CD4-positive, alpha-beta T cell treated with Interleukin-4 for 4 hours (primary cell): Measurements from ENCODE around the gene EEF1AKMT4.

Experiments used
- DNase-seq: peaks from one replicate; pipeline ENCODE4 v3.0.0-alpha.2; 2020

Gene EEF1AKMT4

DNA sequence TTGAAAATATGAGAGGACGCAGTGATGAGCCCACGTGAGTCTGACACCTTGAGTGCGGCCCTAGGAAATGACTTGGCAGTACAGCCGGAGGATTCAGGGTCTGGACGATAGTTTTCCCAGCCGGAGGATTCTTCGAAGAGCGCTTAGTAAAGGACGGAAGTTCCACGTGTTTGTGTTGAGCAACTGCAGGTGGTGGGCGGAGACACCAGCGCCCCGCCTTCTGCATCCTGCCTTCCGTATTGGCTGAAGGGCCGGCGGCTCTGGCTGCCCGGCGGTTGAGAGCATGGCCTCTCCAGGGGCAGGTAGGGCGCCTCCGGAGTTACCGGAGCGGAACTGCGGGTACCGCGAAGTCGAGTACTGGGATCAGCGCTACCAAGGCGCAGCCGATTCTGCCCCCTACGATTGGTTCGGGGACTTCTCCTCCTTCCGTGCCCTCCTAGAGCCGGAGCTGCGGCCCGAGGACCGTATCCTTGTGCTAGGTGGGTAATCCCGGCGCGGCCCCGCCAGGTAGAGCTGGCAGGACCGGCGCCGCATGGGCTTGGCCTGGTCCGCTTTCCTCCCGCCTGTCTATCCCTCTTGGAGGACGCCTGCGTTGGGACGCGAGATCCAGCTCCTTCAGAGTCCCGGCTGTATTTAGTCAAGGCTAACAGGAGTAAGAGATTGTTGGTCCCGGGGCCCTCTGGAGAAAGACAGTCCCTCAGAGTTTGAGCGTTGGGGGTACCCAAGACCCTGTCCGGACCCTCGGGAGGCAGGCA, at the start of gene EEF1AKMT4:
TSS of gene EEF1AKMT4 (plus strand) at position 261 of the 755 bp plus-strand sequence. CDS start at position 284, 23 bp downstream.
- peak; percentile 98 for DNase-seq

DNA sequence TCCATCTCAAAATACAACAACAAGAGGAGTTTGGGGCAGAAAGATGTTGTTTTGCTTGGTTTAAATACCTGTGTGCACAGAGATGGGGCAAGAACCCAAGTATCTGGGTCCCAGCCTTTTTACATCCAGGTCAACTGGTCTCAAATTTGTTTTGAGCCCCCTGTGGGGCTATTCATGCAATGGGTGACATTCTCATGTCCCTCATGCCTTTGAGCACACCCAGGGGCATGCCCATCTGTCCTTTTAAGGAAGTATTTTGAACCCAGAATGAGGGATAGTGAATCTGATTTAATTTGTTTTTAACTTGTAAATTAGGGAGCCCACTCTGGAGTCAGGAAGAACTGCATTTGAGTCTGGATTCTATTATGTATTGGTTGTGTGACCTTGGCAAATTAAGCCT, 48.6 kb upstream of the EEF1AKMT4 start:
- DNase-seq = no peak

DNA sequence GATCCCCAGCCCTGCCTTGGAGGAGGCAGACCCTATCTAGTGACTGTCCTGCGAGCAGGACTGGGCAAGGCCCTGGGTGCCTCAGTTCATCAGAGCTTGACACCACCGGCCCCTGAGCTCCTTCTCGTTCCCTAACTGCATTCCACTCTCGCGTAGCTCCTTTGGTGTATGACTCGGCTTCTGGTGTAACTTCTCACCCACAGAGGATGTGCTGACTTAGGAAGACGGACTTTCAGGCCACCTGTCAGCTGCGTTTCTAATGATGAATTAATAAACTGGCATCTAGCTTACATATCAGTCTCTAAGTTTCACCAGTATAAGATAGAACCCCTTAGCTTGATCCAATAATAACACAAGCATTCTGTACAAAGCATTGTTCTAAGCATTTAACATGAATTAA, 45.9 kb upstream of the EEF1AKMT4 start:
- DNase-seq = no peak

DNA sequence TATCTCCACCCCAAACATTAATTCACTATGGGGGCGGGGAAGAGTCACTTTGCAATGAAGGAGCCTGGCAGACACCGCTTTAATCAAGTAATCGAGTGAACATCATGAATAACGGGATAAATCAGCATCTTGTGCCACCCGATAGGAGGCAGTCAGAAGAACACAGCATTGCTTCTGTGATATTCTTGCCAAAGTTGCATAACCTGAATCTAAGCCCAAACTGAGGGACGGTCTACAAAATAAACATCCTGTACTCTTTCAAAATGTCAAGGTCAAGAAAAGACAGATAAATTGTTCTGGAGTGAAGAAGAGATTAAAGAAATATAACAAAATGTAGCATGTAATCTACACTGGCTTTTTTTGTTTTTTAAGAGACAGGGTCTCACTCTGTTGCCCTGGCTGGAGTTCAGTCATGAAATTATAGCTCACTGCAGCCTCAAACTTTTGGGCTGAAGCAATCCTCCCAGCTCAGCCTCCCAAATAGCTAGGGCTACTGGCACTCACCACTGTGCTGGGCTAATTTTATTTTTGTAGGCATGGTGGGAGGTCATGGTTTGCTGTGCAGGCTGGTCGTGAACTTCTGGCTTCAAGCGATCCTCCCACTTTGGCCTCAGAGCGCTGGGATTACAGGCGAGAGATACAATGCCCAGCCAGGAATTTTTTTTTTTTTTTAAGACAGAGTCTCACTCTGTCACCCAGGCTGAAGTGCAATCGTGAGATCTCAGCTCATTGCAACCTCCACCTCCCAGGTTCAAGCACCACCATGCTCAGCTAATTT, 40.1 kb upstream of the EEF1AKMT4 start:
- no peak for DNase-seq

DNA sequence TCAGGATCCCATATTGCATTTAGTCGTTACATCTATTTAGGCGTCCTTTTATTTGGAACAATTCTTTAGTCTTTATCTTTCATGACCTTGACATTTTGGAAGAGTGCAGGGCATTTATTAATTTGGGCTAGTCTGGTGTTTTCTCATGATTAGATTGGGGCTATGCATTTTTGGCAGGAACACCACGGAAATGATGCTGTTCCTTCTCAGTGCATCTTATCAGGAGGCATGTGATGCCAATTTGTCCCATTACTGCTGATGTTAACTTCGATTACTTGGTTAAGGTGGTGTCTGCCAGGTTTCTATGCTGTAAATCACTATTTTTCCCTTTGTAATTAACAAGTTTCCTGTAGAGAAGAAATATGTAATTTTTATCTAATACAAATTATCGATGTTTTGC, 38.2 kb upstream of the EEF1AKMT4 start:
- DNase-seq = no peak

DNA sequence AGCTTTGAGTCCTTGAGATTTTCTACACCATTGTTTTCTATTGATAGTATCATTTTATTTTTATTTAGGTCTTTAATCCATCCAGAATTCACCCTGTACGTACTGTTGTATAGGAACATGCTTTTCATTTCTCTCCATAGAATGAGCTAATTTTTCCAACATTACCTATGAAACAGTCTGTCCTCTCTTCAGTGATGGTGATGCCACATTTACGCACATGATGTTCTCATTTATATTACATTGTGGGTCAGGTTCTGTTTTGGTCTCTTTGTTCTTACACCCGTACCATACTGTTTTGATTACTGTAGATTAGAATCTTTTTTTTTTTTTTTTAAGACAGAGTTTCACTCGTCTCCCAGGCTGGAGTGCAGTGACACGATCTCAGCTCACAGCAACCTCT, 37.8 kb upstream of the EEF1AKMT4 start:
- DNase-seq = no peak

DNA sequence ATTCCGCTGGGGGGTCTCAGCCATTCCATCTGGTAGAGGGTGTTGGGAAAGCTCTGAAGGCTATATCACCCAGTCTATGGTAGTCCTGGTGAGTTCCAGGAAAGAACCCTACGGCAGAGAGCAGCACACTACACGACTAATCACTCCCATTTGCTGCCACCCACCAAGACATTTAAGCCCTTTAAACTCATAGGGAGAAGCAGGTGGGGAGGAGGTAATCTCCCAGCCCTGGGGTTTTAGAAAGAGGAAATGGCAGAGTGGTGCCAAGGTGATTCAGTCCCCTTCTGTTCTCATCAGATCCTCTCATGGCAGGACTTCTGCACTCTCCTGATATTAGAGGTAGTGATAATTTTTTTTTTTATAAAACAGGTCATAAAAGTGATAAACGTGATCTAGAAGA, 30.7 kb upstream of the EEF1AKMT4 start:
- DNase-seq = no peak

DNA sequence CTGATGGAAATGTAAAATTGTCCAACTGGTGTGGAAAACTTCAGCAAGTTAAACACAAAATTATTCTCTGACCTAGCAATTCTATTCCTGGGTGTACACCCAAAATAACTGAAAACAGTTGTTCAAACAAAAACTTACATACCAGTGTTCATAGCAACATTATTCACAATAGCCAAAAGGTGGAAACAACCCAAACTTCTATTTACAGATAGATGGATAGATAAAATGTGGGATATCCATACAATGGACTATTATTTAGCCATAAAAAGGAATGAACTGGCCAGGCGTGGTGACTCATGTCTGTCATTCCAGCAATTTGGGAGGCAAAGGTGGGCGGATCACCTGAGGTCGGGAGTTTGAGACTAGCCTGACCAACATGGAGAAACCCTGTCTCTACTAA, 27.0 kb upstream of the EEF1AKMT4 start:
- DNase-seq = no peak

DNA sequence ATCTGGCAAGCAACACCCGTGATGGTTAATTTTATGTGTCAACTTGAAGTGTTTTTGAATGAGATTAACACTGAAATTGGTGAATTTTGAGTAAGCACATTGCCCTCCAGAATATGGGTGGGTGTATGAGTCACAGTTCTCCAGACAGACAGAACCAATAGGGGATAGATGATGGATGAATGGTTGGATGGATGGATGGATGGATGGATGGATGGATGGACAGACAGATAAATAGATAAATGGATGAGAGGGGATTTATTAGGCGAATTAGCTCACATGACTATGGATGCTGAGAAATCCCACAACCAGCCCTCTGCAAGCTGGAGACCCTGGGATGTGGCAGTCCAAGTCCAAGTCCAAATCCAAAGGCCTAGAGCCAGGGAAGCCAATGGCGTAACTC, 25.5 kb upstream of the EEF1AKMT4 start:
- DNase-seq = no peak

DNA sequence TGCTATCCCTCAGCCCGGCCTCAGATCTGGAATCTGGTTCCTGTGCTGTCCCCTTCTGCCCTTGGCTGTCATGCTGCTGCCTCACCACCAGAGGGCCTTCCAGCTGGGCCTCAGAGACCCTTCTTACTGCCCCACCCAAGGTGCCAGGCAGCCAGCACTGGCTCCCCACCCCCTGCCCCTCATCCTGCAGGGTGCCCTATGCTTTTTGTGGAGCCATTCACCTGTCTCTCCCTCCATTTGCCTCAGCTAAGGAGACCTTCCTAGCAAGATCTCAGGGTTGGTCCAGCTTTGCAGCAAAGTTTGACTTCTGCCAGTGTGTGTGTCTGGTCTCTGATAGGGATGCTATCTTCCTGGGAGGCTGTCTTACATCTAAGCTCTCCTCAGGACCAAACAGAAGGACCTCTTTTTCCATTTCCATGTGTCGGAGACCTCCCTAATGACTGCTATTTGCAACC, 22.0 kb upstream of the EEF1AKMT4 start:
- peak; percentile 51 for DNase-seq

DNA sequence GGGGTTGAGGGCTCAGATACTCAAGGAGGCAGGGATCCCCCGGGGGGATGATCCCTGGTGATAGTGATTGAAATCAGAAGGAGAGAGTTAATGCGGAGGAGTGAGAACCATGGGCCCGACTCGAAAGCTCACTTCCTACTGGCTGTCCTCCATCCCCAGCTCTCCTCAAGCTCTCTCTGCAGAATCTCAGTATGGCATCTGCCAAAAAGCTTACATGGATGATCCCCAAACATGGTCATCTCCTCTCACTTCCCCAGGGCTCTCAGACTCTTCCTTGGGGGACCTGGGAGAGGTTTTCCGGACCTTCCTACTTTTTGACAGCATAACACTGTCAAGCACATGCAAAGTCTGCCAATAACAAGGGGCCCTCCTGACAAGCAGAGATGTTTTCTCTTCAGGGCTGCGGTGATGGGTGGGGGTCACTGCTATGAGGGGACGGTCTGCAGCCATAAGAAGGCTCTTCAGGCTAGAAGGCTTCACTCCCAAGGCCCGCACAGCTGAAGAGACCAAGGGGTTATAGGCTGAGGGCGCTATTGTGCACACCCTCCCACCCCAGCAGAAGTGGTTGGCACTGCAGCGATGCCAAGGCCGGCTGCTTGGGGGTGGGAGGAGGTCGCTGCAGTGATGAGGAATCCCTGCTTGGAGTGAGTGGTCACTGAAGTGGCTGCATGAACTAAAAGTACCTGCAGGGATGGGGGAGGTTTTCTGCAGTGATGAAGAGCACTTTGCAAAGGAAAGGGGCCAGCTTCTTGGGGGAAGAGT, 20.9 kb upstream of the EEF1AKMT4 start:
- DNase-seq = no peak

DNA sequence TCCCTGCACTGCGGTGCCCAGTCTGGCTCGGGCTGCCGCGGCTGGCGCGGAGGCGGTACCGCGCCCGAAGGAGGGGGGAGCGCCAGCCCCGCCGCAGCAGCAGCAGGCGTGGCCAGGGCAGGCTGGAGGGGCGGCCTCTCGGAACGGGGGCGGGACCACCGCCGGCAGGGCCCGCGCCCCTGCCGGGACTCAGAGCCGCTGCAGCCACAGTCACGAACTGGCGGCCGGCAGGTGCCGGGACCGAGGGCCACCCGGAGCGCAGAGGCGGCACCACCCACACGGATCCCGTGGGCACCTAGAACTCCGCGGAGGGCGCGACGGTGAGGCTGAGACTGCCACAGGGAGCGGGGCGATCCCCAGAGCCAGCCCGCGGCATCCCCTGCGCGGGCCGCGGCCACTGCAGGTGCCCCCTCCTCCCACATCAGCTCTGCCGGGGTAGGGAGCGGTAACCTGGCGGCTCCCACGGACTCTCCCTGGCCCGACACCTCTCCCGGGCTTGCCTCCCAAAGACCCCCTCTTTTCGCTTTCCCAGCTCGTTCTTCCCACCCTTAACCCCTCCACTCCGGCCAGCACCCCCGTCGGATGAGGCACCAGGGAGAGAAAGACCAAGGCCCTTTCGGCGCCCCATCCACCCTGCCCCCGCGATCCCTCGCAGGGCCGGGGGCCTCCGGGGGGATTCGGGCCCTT, 19.9 kb upstream of the EEF1AKMT4 start, which contains the start of gene VWA5B2:
TSS of gene VWA5B2 (plus strand) at position 192 of the 687 bp plus-strand sequence. CDS start 944 bp downstream, outside the sequence.
- peak; percentile 62 for DNase-seq

DNA sequence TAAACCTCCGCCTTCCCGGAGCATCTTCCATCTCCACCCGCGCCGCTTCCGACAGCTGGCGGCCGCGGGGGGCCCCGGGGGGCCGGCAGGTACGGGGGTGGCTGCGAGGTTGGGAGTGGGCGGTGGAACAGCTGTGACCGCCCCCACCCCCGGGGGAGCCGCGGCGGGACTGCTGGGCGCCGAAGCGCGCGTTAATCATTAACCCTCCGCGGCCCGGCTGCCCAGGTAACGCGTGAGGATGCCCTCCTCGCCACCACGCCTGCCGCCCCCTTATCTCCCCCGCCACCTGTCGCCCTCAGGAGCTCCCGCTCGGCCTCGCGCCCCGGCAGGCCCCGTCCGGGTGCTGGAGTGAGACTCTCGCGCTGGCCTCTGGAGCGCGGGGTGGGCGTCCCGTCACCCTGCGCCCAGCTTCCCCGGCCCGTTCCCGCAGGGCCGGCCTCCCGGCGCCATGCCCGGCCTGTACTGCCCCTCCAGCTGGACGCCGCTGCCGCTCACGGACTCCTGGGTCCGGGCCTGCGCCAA, 19.3 kb upstream of the EEF1AKMT4 start:
- no peak for DNase-seq

DNA sequence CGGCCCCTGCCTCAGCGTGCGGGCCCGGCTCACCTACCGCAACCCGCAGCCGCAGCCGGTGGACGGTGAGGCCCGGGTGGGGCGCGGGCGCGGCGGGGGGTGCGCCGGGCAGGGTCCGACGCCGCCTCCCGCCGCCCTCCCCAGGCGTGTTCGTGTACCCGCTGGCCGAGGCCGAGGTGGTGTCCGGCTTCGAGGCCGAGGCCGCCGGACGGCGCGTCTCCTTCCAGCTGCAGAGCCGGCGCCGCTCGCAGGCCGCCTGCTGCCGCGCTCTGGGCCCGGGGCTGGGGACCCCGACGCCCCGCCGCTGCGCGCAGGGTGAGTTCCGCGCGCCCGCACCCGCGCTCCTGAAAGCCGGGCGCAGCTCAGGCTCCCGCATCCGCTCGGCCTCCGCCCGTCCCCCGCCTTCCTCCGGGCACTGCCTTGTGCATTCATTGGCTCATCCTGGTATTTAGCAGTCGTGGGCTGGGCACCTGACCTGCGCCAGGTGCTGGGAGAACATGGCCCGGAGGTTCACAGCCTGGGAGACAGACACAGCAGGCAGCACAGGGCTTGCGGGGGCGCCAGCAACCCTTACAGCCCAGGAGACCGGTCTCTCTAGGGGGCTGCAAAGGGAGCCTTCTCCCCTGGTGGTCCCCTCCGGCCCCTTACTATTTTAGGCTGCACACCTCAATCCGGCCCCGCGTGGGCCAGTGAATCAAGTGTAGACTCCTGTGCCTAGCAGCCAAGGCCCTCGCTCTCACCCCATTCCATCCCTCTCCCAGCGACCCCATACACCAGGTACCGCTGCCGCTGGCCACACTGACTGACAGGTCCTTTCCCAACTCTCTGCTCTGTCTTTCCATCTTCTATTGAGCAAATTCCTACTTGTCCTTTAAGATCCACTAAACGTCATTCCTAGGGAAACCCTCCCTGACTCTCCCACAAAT, 18.6 kb upstream of the EEF1AKMT4 start:
- no peak for DNase-seq

DNA sequence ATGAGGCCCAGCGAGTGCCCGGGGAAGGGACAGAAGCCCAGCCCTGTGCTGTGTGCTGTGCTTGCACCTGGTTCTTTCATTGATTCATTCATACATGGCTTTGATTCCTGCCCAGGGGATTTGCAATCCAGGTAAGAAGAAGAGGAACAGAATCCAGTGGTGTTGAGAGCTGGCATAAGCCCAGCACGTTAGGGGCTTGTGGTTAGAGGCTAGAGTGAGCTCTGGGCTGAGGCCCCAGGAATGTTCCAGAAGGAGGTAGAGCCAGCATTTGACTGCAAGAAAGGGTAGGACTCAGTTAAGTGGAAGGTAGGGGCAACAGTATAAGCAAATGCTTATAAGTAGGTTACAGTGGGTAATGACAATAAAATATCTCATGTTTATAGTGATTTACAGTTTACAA, 17.8 kb upstream of the EEF1AKMT4 start:
- no peak for DNase-seq

DNA sequence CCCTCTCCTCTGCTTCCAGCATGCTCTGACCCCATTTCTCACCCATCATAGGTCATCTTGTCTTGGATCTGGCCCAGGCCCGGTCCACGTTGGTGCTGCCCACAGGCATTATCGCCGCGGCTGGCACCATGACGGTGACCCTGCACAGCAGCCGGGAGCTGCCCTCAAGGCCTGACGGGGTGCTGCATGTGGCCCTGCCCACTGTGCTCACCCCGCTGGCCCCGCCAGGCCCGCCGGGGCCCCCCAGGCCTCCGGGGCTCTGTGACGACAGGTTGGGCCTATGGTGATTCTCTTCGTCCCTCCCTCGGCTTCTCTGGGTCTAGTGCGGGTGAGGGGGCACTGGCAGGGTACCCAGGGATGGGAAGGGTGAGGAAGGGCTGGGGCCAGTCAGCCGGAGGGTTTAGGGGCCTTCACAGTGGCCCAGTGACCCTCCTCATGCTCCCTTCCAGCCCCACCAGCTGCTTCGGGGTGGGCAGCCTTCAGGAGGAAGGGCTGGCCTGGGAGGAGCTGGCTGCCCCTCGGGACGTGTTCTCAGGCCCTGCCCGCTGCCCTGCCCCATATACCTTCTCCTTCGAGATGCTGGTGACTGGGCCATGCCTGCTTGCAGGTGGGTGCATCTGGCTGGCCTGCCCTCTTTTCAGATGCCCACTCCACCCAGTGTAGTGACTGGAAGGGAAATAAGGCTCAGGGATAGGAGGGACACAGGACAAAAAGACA, 16.2 kb upstream of the EEF1AKMT4 start:
- no peak for DNase-seq

DNA sequence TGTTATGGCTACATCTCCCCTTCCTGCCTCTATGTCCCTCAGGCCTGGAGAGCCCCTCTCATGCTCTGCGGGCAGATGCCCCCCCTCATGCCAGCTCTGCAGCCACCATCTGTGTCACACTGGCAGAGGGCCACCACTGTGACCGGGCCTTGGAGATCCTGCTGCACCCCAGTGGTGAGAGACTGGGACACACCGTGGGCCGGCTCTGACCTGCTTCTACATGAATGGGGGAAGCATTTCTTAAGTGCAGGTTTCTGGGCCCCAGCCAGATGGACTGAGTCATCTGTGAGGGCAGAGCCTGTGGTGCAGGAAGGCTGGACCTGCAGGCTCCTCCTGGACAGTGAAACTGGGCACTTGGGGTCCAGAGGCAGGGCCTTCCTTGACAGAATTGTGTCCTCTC, 15.2 kb upstream of the EEF1AKMT4 start:
- DNase-seq = no peak

DNA sequence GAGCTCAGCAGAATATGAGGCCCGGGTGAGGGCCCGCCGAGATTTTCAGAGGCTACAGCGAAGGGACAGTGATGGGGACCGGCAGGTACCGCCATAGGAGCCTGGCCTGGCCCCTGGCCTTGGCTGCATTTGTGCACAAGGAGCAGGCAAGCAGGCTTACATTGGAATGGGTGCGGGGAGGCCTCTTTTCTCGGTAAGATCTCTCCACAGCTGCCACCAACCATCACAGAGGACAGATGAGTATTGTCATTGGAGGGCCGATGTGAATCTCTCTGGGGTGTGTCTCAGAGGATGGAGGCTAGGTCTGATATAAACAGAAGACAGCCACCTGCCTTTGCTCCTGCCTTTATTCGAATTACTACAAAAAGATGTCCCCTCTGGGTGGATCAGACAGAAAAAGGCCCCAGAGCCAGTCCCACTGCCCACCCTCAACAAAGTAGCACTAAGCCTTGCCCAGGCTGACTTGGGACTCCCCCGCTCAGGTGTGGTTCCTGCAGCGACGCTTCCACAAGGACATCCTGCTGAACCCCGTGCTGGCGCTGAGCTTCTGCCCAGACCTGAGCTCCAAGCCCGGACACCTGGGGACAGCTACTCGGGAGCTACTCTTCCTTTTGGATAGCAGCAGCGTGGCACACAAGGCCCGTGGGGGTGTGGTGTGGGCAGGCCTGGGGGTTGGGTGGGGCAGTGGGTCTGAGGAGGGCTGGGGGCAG, 14.6 kb upstream of the EEF1AKMT4 start:
- DNase-seq = no peak

DNA sequence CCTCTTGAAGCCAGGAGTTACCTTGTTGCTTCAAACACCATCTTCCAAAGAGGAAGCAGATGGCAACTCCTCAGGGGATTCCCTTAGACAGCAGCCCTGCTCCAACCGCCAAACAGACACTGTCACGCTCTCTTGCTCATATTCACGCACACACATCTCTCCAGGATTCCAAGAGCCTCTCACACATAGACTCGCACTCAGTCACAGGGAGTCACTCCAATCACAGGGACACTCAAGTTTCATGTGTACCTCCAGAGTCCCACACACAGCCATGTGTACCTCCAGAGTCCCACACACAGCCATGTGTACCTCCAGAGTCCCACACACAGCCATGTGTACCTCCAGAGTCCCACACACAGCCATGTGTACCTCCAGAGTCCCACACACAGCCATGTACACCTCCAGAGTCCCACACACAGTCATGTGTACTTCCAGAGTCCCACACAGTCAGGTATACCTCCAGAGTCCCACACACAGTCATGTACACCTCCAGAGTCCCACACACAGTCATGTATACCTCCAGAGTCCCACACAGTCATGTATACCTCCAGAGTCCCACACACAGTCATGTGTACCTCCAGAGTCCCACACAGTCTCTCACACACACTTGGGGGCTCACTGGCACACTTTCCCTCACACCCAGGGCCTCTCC, 14.0 kb upstream of the EEF1AKMT4 start:
- DNase-seq = no peak
